Lung (tissue), 12 donors: ENCODE results near the gene DYNLRB1. TPM values are rescaled to one million over a fixed set of nuclear protein-coding genes. Genes with fewer than 3 reads are reported as not detected.
A peak's percentile ranks its signal among the peaks of the same experiment; 100 is the strongest.
"Not testable (repeated sequence)": the region's sequence is repeated elsewhere in the genome, so short reads cannot be mapped to it uniquely, and the experiment has no call there.

Experiments used
- ATAC-seq: fragments of 200-7000 bp; cut with Tn5 transposase; one replicate; pipeline ENCODE4 v1.9.1; 2020; ENCODE audit warnings: moderate number of reproducible peaks; ENCODE audit not compliant: insufficient read depth, low FRiP score
- DNase-seq, 3 donors: peaks; one replicate each; pipeline ENCODE4 v3.0.0-alpha.2; 2013 to 2017
- H3K27ac ChIP-seq, 2 donors: one replicate each; pipeline ENCODE4 v1.5.1; 2013; ENCODE audit warnings: mild to moderate bottlenecking in 2 of 2, moderate library complexity in 2 of 2, control low read depth in 1 of 2, inconsistent platforms in 1 of 2, low read depth in 1 of 2, low read length in 1 of 2
- H3K27me3 ChIP-seq, 3 donors: one replicate each; pipeline ENCODE4 v1.5.1; 2013; ENCODE audit warnings: low read length in 2 of 3; ENCODE audit not compliant: control insufficient read depth in 3 of 3, insufficient read depth in 3 of 3
- H3K36me3 ChIP-seq, 4 donors: one replicate each; pipeline ENCODE4 v1.5.1; 2013; ENCODE audit warnings: low read length in 4 of 4, mild to moderate bottlenecking in 1 of 4, moderate library complexity in 1 of 4; ENCODE audit not compliant: control insufficient read depth in 4 of 4, insufficient read depth in 4 of 4
- H3K4me1 ChIP-seq, 5 donors: one replicate each; pipeline ENCODE4 v1.5.1; 2013; ENCODE audit warnings: low read length in 5 of 5, mild to moderate bottlenecking in 2 of 5, moderate library complexity in 1 of 5; ENCODE audit not compliant: control insufficient read depth in 5 of 5, insufficient read depth in 5 of 5
- H3K4me3 ChIP-seq: one replicate; pipeline ENCODE4 v1.5.1; 2013; ENCODE audit warnings: mild to moderate bottlenecking, control low read depth, moderate library complexity
- H3K9ac ChIP-seq, 2 donors: one replicate each; pipeline ENCODE4 v1.5.1; 2013; ENCODE audit warnings: low read length in 2 of 2, control low read depth in 1 of 2; ENCODE audit not compliant: insufficient read depth in 1 of 2
- H3K9me3 ChIP-seq, 4 donors: one replicate each; pipeline ENCODE4 v1.5.1; 2013; ENCODE audit warnings: low read length in 3 of 4, mild to moderate bottlenecking in 1 of 4, moderate library complexity in 1 of 4; ENCODE audit not compliant: control insufficient read depth in 4 of 4, insufficient read depth in 3 of 4
- CTCF ChIP-seq: IDR thresholded peaks from 2 replicates; pipeline ENCODE4 v1.5.1; 2012; ENCODE audit warnings: mild to moderate bottlenecking; ENCODE audit errors: control extremely low read depth, extremely low read depth
- WGBS, 2 donors: extraction: QIAGEN DNeasy Blood & Tissue Kit; methylation state at CpG; one replicate each; pipeline ENCODE4 v1.1.7; 2013; 5-methylcytosine and 5-hydroxymethylcytosine counted together
- polyA plus RNA-seq, 2 donors: library from polyadenylated mRNA; stranded (reverse); fragments of 200-250 nt; gene quantifications; one replicate each; pipeline ENCODE4 v1.2.1, GENCODE V29; 2013
- total RNA-seq, 2 donors: library from RNA; depleted of rRNA in 1 of 2; stranded (reverse); fragments of >200 nt in 1 of 2; gene quantifications; one replicate each; pipeline ENCODE4 v1.2.1, GENCODE V29; 2014 to 2021
- donor health status: control.
- donor health status: control.
- donor health status: Bipolar disorder and iron deficiency.
- donor health status: healthy.
- donor health status: DM: yes; HTN: yes; CAD: no.

The DYNLRB1 gene
- total and polyA plus RNA-seq, 4 donors = 77.3 to 433 (median 156) TPM

- no peak for ATAC-seq
- Histone ChIP-seq H3K27ac (peak overlapping the region in 1 of 2 donors; percentile 39), H3K4me3 (no peak overlapping the region), H3K9me3 (no peaks in the 10 kb centered on the region), H3K9ac (no peak overlapping the region), H3K27me3 (no peaks in the 10 kb centered on the region), H3K36me3 (peaks cover 4 to 11% (median 8%) of the 10 kb centered on the region in 4 donors), H3K4me1 (peaks cover 0 to 8% (median under 1%) of the 10 kb centered on the region in 5 donors)
- no peak for DNase-seq
- no peak for TF ChIP-seq CTCF
Observed at GRCh38 chr20:34512955-34513419, 3.2 kb upstream of the DYNLRB1 start.

GRCh38 chr20:34514034-34514433 is 2.2 kb upstream of the DYNLRB1 start:
- peaks cover 0 to 11% (median 4%) of the 10 kb centered on the region in 4 donors for H3K36me3 ChIP-seq
- H3K27me3 ChIP-seq, H3K4me1 ChIP-seq, ATAC-seq, DNase-seq, H3K9me3 ChIP-seq, H3K27ac ChIP-seq, H3K4me3 ChIP-seq, H3K9ac ChIP-seq: not testable (repeated sequence)
- 92% methylated on average over 17 of the region's 17 CpGs for WGBS, 2 donors

GRCh38 chr20:34514897-34515483 is 1.2 kb upstream of the DYNLRB1 start:
- DNase-seq (no peak), ATAC-seq (no peak)
- H3K9me3 ChIP-seq = no peaks in the 10 kb centered on the region
- no peaks in the 10 kb centered on the region for H3K27me3 ChIP-seq
- peaks cover 0 to 11% (median 2%) of the 10 kb centered on the region in 4 donors for H3K36me3 ChIP-seq
- no peak overlapping the region for H3K4me3 ChIP-seq
- TF ChIP-seq CTCF = no peak
- peak overlapping the region; percentile 81 to 96 for H3K9ac ChIP-seq
- H3K4me1 ChIP-seq = peaks cover 0 to 8% (median 4%) of the 10 kb centered on the region in 5 donors
- peak overlapping the region; percentile 59 to 98 for H3K27ac ChIP-seq
- WGBS, 2 donors = 21 to 22% methylated on average over 19 of the region's 19 CpGs

- H3K9me3 ChIP-seq = no peaks in the 10 kb centered on the region
- peak; percentile 63 for ATAC-seq
- peaks cover 0 to 8% (median 4%) of the 10 kb centered on the region in 5 donors for H3K4me1 ChIP-seq
- peaks cover 0 to 9% (median 2%) of the 10 kb centered on the region in 4 donors for H3K36me3 ChIP-seq
- H3K27ac ChIP-seq = peak overlapping the region; percentile 92 to 98
- peak overlapping the region; percentile 81 to 96 for H3K9ac ChIP-seq
- WGBS, 2 donors = 1 to 2% methylated on average over 36 of the region's 36 CpGs
- peak; percentile 63 to 73 (median 66) for DNase-seq
- H3K4me3 ChIP-seq = peak overlapping the region; percentile 89
- H3K27me3 ChIP-seq = no peaks in the 10 kb centered on the region
- no peak for TF ChIP-seq CTCF
Observed at GRCh38 chr20:34515484-34516246, 557 bp upstream of the DYNLRB1 start.
